22Rv1 (cell line): ENCODE results near the gene ACSF3.

Experiments used
- H3K27ac ChIP-seq: fragments of 450-650 bp; 2 replicates; pipeline ENCODE4 v1.5.1; 2017
- CTCF ChIP-seq: fragments of 450-650 bp; IDR thresholded peaks from 2 replicates; pipeline ENCODE4 v1.5.1; 2017; ENCODE audit warnings: mild to moderate bottlenecking
- ZFX ChIP-seq: fragments of 450-650 bp; IDR thresholded peaks from 2 replicates; pipeline ENCODE4 v1.6.1; 2017; ENCODE audit warnings: antibody characterized with exemption, borderline replicate concordance

The ACSF3 gene

DNA sequence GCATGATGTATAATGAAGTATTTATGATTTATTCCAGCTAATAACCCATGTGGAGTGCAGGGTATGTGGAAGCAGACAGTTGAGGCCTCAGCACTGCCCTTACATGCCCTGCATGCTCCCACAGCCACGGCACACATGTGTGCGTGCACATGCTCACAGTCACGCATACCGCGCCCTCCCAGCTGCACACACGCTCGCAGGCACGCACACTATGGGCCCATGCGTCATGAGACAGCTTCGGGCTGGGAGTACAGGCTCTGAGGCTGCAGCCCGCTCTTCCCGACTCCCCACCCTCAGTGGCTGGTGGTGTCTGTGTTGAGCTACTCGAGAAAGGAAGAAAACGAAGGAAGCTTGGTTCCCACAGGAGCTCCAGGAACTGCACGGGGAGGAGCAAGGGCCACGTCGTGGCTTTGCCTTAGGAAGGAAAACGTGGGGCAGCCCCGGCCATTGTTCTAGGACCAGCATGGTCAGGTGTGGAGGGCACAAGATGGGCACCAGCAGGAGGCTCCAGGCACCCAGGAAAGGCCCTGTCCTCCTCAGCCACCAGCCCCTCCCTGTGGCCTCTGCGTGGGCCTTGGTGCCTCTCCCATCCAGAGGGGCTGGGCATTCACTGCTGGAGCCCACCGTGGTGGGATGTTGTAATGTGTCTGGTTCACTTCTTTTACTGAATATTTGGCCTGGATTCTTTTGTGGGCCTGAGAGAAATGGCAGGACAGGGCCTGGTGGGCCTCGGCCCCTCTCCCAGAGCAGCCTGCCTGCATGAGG is 50.4 kb downstream of the ACSF3 start:
- TF ChIP-seq CTCF, result no peak
- no peak for TF ChIP-seq ZFX
- no peak overlapping the region for H3K27ac ChIP-seq

DNA sequence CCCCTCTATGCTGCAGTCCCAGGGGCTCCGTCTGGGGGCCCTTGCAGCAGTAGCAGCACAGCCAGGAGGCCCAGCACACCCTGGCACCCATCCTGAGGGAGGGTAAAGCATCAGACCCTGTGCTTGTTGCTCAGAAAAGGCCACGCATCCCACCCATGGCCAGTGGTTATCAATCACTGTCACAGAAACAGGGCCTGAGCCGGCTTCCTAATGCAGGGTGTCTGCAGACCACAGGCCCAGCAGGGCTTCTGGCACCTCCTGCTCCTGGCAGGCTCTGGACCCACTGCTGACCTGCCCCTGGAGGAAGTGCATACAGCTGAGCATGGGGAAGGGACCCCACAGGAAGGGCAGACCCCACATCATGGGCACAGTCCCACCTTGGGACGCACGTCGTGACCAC is 51.0 kb downstream of the ACSF3 start:
- TF ChIP-seq ZFX (no peak), CTCF (no peak)
- no peak overlapping the region for H3K27ac ChIP-seq

- TF ChIP-seq ZFX (no peak), CTCF (no peak)
- no peak overlapping the region for H3K27ac ChIP-seq
These were observed 51.9 kb downstream of the ACSF3 start for GRCh38 chr16:89145406-89146161.

GRCh38 chr16:89146211-89147005 is 52.8 kb downstream of the ACSF3 start:
- TF ChIP-seq ZFX (no peak), CTCF (no peak)

DNA sequence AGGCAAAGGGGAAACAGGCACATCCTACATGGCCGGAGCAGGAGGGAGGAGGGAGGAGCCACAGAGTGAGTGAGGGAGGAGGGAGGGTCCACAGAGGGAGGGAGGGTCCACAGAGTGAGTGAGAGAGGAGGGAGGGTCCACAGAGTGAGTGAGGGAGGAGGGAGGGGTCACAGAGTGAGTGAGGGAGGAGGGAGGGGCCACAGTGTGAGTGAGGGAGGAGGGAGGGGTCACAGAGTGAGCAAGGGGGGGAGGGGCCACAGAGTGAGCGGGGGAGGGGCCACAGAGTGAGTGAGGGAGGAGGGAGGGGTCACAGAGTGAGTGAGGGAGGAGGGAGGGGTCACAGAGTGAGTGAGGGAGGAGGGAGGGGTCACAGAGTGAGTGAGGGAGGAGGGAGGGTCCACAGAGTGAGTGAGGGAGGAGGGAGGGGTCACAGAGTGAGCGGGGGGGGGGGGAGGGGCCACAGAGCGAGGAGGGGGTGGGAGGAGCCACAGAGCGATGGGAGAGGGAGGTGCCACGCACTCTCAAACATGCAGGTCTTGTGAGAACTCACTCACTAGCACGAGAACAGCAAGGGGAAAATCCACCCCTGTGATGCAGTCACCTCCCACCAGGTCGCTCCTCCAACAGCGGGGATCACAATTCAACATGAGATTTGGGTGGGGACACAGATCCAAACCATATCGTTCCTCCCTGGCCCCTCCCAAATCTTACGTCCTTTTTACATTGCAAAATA is 53.6 kb downstream of the ACSF3 start:
- TF ChIP-seq ZFX, result no peak
- TF ChIP-seq CTCF, result no peak
- H3K27ac ChIP-seq, result no peak overlapping the region

More at GRCh38 chr16:89146211-89147005, 52.8 kb downstream of the ACSF3 start:
- H3K27ac ChIP-seq, result no peak overlapping the region

DNA sequence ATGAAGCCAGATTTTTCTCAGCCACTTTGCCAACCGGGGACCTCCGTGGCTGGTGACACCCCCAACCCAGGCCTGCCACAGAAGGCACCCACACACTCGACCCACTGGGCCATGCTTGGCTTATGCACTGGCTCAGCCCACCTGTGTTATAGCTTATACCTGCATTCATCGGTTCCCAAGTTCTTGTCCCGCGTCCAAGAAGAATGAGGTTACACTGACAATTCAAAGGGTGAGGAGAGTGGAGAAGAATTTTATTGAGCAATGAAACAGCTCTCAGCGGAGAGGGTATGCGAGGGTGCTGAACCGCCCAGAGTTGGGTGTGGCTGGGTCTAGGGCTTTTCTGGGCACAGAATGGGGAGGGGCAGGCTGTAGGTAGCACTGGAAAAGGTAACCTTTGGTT is 55.7 kb downstream of the ACSF3 start:
- TF ChIP-seq ZFX (no peak), CTCF (no peak)

More for the DNA sequence above, 55.7 kb downstream of the ACSF3 start:
- H3K27ac ChIP-seq, result no peak overlapping the region
